HEK293 (cell line): ENCODE data around the gene KYAT1.

Experiments used
- MYNN ChIP-seq: fragments of 450-650 bp; formaldehyde crosslinking; IDR thresholded peaks from 2 replicates; pipeline ENCODE4 v1.5.1; 2016; ENCODE audit warnings: missing biosample characterization, missing genetic modification characterization, borderline replicate concordance
- PRDM1 ChIP-seq: fragments of 450-650 bp; formaldehyde crosslinking; IDR thresholded peaks from 2 replicates; pipeline ENCODE4; 2016; ENCODE audit warnings: missing biosample characterization, missing genetic modification characterization
- SETDB1 ChIP-seq: IDR thresholded peaks from one replicate; pipeline ENCODE4 v1.6.1; 2017; ENCODE audit warnings: mild to moderate bottlenecking, low read length, moderate library complexity, mixed read lengths; ENCODE audit not compliant: insufficient read length
- TF ChIP-seq, protein P1 (sequence below): fragments of 450-650 bp; formaldehyde crosslinking; IDR thresholded peaks from 2 replicates; pipeline ENCODE4 v1.5.1; 2016; ENCODE audit warnings: missing biosample characterization, missing genetic modification characterization

DNA sequence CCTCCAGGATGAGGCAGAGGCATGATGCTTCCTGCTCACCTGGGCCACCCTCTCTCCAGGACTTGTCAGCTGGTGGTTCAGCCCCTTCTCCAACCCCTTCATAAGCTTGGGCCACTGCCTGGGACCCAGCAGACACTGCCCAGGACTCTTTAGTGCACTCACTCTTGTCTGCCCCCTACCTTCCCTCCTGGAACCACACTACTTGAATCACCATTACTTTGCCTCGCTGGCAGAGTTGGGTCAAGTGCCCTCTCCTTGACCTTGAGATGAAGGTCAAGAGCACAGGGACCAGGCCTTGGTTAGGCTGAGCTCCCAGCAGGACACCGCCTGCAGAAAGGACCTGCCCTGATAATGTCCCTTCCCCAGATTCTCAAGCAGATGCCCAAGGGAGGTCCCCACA lies 71.9 kb downstream of the KYAT1 start:
- no peak for TF ChIP-seq SETDB1
- no peak for TF ChIP-seq MYNN (tag by site-specific recombination)
- TF ChIP-seq, protein P1, sequence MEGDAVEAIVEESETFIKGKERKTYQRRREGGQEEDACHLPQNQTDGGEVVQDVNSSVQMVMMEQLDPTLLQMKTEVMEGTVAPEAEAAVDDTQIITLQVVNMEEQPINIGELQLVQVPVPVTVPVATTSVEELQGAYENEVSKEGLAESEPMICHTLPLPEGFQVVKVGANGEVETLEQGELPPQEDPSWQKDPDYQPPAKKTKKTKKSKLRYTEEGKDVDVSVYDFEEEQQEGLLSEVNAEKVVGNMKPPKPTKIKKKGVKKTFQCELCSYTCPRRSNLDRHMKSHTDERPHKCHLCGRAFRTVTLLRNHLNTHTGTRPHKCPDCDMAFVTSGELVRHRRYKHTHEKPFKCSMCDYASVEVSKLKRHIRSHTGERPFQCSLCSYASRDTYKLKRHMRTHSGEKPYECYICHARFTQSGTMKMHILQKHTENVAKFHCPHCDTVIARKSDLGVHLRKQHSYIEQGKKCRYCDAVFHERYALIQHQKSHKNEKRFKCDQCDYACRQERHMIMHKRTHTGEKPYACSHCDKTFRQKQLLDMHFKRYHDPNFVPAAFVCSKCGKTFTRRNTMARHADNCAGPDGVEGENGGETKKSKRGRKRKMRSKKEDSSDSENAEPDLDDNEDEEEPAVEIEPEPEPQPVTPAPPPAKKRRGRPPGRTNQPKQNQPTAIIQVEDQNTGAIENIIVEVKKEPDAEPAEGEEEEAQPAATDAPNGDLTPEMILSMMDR: no peak
- no peak for TF ChIP-seq PRDM1 (tag by site-specific recombination)
